Stimulated activated effector memory CD8-positive, alpha-beta T cell treated with anti-CD3 and anti-CD28 coated beads, Interleukin-12 subunit alpha, Interleukin-12 subunit beta, amount 100 ng/mL, for 72 hours (primary cell): ENCODE data around the gene FCAMR.

Source experiments
- ATAC-seq: fragments of 150-1000 bp; cut with Tn5 transposase; 2 replicates; pipeline ENCODE4 v1.10.0; 2021
- DNase-seq, 2 donors: peaks; one replicate each; pipeline ENCODE4 v3.0.0; 2021 to 2022; ENCODE audit warnings: low spot score in 2 of 2
- H3K27ac Mint-ChIP-seq: one replicate; pipeline ENCODE4 v1.8.0; 2022; ENCODE audit warnings: mild to moderate bottlenecking, mixed read lengths
- H3K36me3 Mint-ChIP-seq: one replicate; pipeline ENCODE4 v1.8.0; 2022; ENCODE audit warnings: mild to moderate bottlenecking, mixed read lengths
- H3K4me1 Mint-ChIP-seq: one replicate; pipeline ENCODE4 v1.8.0; 2022; ENCODE audit warnings: mixed read lengths
- H3K4me3 Mint-ChIP-seq: one replicate; pipeline ENCODE4 v1.8.0; 2022; ENCODE audit warnings: mild to moderate bottlenecking, mixed read lengths
- H3K9me3 Mint-ChIP-seq: one replicate; pipeline ENCODE4 v1.8.0; 2022; ENCODE audit warnings: mixed read lengths

The FCAMR gene

DNA sequence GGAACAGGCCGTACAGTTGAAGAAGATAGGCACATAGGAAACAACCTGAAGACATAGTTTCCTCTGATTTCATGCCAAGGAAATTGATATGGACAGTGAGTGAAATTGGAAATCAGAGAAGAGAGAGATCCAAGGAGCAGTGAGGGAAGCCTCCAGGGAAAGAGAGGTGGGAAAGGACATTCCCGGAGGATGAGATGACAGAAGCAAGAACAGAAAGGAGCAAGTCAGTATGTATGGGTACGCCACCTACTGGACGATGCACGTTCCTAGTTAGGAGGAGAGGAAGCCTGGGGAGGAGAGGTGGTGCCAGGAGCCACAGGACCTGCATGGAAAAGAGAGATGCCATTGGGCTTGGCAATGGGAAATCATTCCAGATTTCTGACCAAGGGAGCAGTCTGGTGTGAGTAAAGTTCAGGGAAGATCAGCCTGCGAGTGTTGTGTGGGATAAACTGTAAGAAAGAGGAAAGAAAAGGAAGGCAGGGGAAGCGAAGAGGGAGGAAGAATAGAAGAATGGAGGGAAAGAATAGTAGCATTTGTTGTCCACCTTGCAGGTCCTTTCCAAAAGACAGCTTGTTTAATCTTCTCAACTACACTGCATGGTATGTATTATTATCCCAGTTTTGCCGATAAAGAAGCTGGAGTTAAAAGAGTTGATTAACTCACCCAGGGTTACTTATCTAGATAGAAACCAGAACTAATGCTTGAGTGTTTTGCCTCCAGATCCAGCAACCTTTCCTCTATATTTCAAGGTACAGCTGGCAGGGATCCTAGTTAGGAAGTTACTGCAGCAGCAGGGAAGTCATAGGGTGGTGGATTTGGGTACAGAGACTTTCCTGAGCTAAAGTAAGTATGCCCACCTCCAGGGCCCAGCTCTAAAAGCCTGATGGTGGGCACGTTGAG is 34.9 kb upstream of the FCAMR start:
- no peak overlapping the region for H3K27ac Mint-ChIP-seq
- H3K4me3 Mint-ChIP-seq: no peak overlapping the region
- ATAC-seq (peak; percentile 69), DNase-seq (no peak)
- H3K4me1 Mint-ChIP-seq: peaks cover 7% of the 10 kb centered on the region
- no peaks in the 10 kb centered on the region for H3K36me3 Mint-ChIP-seq
- no peaks in the 10 kb centered on the region for H3K9me3 Mint-ChIP-seq

DNA sequence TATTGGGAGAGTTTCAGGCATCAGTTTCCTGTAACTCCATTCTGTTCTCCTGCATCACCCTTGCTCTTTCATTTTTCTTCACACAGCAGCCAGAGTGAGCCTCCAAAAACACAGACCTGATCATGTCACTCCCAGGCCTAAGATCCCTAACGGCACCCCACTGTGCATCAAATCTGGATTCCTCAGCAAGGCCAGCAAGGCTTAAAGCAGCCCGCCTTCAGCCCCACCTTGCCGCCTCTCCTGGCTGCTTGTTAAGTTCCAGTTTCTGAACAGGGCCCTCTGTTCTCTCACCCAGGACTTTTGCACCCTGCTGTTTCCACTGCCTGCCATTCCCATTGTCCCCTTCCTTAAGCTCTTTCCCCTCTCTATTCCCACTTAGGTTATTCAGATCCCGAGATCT is 33.0 kb upstream of the FCAMR start:
- H3K4me1 Mint-ChIP-seq: peaks cover 7% of the 10 kb centered on the region
- H3K27ac Mint-ChIP-seq: no peak overlapping the region
- DNase-seq: no peak
- no peak for ATAC-seq
- no peaks in the 10 kb centered on the region for H3K9me3 Mint-ChIP-seq
- no peak overlapping the region for H3K4me3 Mint-ChIP-seq
- no peaks in the 10 kb centered on the region for H3K36me3 Mint-ChIP-seq

DNA sequence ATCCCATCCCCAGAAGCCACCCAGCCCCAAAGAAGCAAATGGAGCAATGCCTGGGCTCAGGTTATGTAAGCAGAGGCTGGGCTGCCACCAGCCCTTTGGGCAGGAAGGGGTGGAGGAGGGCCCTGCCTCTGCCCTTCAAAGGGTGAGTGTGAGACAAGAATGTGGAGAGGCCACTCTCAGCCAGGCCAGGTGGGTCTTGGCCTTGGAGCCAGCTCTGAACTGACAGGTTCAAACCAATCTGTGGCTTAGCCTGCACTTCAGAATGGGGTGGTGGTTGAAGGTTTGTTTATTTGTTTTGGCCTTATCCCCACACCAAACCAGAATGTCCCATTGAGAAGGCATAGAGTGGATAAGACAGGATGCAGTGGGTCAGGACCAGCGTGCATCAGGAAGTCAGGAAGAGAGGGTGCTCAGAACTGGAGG is 32.5 kb upstream of the FCAMR start:
- H3K4me1 Mint-ChIP-seq: peaks cover 7% of the 10 kb centered on the region

DNA sequence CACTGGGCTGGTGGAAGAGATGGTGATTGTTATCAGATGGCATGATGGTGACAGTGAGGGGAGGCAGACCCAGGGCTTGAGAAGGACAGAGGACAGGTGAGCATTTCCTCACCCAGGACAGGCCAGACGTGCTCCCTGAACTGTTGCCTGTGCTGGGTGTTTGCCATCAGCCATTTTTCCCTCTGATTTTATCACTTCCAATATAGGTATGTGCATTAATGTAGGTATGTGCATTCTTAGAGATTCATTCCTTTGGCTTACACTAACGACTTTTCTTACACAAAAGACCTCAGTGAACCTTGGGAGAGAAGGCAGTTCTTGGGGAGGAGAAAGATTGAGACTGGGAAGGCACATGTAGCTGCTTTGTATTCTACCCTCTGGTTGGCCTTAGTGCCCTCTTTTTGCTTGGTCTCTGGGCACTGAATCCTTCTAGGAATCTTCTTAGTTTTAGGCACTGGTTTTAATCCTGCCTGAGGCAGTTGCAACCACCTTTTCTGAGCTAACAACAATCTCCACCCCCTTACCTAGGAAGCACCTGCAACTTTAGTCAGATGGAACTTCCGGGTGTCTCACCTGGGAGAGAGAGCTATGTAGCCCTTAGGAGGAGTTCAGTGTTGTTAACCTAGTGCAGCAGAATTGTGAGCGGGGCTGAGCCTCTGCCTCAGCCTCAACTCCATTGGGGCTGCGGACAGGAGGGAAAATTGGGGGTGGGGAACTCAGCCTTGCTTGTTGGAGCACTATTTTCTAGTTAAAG is 31.4 kb upstream of the FCAMR start:
- H3K4me1 Mint-ChIP-seq: peaks cover 7% of the 10 kb centered on the region
- no peak overlapping the region for H3K4me3 Mint-ChIP-seq
- H3K9me3 Mint-ChIP-seq: no peaks in the 10 kb centered on the region
- no peak overlapping the region for H3K27ac Mint-ChIP-seq
- no peaks in the 10 kb centered on the region for H3K36me3 Mint-ChIP-seq
- DNase-seq (no peak), ATAC-seq (no peak)

More for the DNA sequence above, 32.5 kb upstream of the FCAMR start:
- ATAC-seq: no peak
- no peak for DNase-seq
- Mint-ChIP-seq H3K27ac (no peak overlapping the region), H3K4me3 (no peak overlapping the region), H3K36me3 (no peaks in the 10 kb centered on the region), H3K9me3 (no peaks in the 10 kb centered on the region)

DNA sequence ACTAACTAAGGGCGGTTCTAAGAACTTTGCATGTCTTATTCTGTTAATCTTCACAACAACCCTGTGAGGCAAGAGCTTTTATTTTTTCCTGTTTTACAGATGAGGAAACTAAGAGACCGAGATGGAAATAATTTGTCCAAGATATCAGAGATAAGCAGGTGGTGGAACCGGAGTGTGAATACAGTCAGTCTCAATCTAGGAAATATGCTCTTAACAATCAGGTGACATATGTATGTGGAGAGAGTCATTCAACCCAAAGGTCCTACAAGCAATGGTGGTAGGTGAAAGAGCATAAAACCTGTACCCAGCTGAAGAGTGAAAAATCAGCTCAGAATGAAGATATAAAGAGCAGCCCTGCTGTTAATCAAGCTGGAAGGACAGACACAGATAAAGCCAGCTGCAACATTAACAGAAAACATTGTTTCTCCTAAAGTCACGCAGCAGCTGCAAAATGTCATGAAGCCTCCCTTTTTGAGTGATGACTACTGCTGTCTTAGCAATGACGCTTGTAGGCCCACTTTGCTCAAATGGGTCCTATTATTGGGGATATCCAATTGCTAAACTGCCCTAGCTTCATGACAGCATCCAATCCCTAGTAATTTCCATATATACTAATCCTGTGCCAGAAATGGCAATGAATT is 30.5 kb upstream of the FCAMR start:
- no peak overlapping the region for H3K27ac Mint-ChIP-seq
- H3K4me3 Mint-ChIP-seq: no peak overlapping the region
- H3K36me3 Mint-ChIP-seq: no peaks in the 10 kb centered on the region
- DNase-seq (no peak), ATAC-seq (no peak)
- no peaks in the 10 kb centered on the region for H3K9me3 Mint-ChIP-seq
- peaks cover 7% of the 10 kb centered on the region for H3K4me1 Mint-ChIP-seq

DNA sequence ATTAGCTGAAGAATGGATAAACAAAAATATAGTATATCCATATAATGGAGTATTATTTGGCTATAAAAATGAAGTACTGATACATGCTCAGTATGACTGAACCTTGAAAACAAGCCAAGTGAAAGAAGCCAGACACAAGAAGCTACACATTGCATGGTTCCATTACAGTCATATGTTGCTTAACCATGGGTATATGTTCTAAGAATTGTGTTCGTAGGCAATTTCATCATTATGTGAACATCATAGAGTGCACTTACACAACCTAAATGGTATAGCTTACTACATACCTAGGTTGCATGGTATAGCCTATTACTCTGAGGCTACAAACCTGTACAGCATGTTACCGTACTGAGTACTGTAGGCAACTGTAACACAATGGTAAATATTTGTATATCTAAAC is 28.6 kb upstream of the FCAMR start:
- no peaks in the 10 kb centered on the region for H3K9me3 Mint-ChIP-seq
- no peak for ATAC-seq
- no peak overlapping the region for H3K4me3 Mint-ChIP-seq
- H3K4me1 Mint-ChIP-seq: no peaks in the 10 kb centered on the region
- no peak for DNase-seq
- H3K36me3 Mint-ChIP-seq: no peaks in the 10 kb centered on the region
- H3K27ac Mint-ChIP-seq: no peak overlapping the region

DNA sequence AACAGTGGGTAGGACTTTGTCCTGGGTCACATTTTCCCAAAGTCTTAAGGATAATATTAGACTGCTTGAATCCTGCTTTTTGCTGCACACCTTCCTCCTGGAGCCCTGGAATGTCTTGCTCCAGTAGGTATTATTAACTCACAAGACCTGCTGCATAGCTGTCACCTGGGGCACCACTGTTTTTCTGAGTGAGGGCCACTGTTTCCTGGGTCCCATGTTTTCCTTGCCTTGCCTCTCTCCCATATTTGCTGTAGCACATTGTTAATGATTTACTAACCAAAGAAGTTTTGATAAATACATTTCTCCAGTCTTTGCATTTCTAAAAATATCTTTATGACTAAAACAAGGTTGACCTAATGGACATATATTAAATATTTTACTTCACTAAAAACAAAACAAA is 22.5 kb upstream of the FCAMR start:
- no peak for DNase-seq
- H3K4me1 Mint-ChIP-seq: no peaks in the 10 kb centered on the region
- ATAC-seq: no peak
- no peaks in the 10 kb centered on the region for H3K9me3 Mint-ChIP-seq
- H3K36me3 Mint-ChIP-seq: no peaks in the 10 kb centered on the region
- H3K4me3 Mint-ChIP-seq: no peak overlapping the region
- H3K27ac Mint-ChIP-seq: no peak overlapping the region

DNA sequence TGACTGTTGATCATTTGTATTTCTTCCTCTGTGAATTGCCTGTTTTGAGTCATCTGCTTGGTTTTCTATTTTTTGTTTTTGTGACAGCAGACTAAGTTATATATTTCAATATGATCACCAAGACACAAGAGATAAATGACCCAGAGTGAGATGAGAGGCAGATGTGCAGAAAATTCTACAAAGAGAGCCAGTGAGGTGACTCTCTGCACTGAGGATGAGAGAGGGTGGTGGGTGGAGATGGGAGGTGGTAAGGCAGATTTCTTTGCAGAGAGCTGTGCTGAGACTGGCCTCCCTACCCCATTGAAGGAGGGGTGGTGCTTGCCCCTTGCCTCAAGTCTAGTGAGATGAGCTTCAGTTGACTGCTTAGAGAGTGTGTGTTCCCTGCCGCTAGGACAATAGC is 17.6 kb upstream of the FCAMR start:
- no peaks in the 10 kb centered on the region for H3K9me3 Mint-ChIP-seq
- no peak for DNase-seq
- H3K4me1 Mint-ChIP-seq: no peaks in the 10 kb centered on the region

DNA sequence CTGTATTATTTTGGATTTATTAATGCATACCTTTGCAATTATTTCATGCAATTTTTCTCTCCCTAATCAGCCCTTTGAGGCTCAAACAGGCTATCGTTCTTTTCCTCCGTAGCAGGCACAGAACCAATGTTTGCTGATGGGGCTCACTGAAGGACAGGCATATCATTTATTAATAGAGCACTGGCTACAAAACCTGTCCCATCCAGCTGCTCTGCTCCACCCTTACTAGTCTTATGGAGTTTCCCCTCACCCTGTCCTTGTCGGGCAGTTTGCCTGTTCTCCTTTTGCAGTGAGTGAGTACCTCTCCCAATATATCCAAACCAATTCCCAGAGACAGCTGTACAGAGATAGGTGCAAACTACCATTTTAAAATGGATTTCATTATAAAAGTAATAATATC is 16.6 kb upstream of the FCAMR start:
- H3K36me3 Mint-ChIP-seq: no peaks in the 10 kb centered on the region
- no peaks in the 10 kb centered on the region for H3K4me1 Mint-ChIP-seq
- H3K9me3 Mint-ChIP-seq: no peaks in the 10 kb centered on the region

More for the DNA sequence above, 17.6 kb upstream of the FCAMR start:
- no peak for ATAC-seq
- H3K36me3 Mint-ChIP-seq: no peaks in the 10 kb centered on the region
- H3K4me3 Mint-ChIP-seq: no peak overlapping the region
- no peak overlapping the region for H3K27ac Mint-ChIP-seq

DNA sequence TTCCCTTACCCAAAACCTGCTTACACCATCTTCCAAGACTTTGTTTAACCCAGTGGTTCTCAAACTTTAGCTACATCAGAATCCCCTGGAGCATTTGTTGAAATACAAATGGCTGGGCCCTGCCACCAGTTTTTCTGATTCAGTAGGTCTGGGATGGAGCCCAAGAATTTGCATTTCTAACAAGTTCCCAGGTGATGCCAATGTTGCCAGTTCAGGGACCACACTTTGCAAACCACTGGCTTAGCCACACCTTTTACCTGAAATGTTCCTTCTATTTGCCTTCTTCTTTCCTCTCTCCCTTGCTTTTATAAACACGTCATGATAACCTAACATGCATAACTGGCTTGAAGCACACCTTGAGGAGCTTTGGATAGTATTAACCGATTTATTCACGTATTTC is 16.1 kb upstream of the FCAMR start:
- H3K4me1 Mint-ChIP-seq: no peaks in the 10 kb centered on the region
- no peak for DNase-seq
- no peaks in the 10 kb centered on the region for H3K9me3 Mint-ChIP-seq
- no peak overlapping the region for H3K27ac Mint-ChIP-seq
- no peak for ATAC-seq
- H3K4me3 Mint-ChIP-seq: no peak overlapping the region
- H3K36me3 Mint-ChIP-seq: no peaks in the 10 kb centered on the region

More for the DNA sequence above, 16.6 kb upstream of the FCAMR start:
- no peak for ATAC-seq
- H3K4me3 Mint-ChIP-seq: no peak overlapping the region
- no peak for DNase-seq
- no peak overlapping the region for H3K27ac Mint-ChIP-seq

DNA sequence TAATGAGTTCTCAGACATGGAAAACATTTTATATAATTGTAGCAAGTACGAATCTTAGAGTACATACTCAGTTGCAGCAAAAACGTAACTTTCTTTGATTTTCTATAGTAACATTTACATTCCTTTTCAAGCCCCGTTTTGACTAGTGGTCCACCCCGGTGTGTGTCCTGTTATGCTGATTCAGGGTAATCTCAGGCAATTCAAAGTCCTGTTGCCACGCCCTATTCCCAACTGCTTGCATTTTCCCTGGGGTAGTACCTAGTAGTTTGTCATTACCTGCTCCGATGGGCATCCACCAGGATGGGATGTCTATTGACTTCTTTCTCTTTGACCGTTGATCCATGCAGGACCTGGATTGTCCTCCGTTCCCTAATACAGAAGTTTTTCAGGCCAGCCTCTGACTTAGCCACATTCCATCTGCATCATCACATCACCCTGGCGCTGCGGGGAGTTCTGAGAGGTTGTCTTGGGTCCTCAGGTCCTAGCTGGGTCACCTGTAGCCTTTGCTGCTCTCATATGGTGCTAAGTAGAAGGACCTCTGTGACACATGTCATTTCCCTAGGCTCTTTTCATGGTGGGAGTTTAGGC is 15.0 kb upstream of the FCAMR start:
- no peaks in the 10 kb centered on the region for H3K36me3 Mint-ChIP-seq
- ATAC-seq (no peak), DNase-seq (no peak)
- H3K27ac Mint-ChIP-seq: no peak overlapping the region
- no peak overlapping the region for H3K4me3 Mint-ChIP-seq
- H3K9me3 Mint-ChIP-seq: no peaks in the 10 kb centered on the region
- no peaks in the 10 kb centered on the region for H3K4me1 Mint-ChIP-seq

DNA sequence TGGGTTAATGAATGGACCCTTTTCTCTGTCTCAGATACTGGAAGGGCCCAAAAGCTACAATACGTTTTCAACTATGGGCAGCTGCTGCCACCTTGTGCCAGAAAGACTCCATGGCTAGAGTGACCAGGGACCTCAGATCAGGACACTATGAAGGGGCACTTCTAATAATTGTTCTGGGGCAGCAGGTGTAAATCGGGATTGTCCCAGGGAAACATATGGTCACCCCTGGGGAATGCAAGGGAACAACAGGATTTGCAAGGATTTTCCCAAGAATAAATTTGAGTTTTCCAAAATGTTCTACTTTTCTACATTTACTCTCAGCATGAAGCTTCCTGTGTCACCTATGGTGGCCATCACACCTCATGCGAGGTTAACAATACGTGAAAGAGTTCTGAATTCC is 12.0 kb upstream of the FCAMR start:
- no peak overlapping the region for H3K27ac Mint-ChIP-seq

DNA sequence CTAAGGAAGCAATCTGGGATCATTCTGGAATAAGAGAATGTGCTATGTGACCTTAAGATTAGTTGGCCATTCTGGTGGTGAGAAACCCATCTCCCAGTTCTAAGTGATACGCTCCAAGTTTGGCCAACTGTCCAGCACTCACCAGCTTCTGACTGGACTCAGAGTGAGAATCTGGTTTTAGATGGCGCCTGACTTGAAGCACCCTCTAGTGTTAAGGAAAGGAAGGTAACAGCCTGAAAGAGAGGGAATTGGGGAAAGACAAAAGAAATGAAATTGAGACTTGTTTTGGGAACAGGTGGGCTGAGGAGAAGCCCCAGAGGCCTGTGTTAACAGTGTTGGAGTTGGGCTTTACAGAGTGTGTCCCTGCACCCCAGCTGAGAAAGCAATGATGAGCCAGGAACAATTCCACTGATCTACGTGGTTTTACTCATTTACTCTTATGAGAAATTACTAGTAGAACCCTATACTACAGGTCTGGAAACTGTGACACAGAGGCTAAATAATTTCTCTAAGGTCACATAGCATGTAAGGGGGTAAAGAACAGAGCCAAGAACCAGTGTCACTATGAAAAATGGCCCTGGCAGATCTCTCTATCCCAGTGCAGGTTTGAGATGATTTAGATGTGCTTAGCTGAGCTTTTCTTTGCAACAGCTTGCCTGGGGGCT is 9.3 kb upstream of the FCAMR start:
- H3K4me1 Mint-ChIP-seq: no peaks in the 10 kb centered on the region
- H3K4me3 Mint-ChIP-seq: no peak overlapping the region
- DNase-seq (no peak), ATAC-seq (peak; percentile 49)
- no peak overlapping the region for H3K27ac Mint-ChIP-seq
- no peaks in the 10 kb centered on the region for H3K36me3 Mint-ChIP-seq
- H3K9me3 Mint-ChIP-seq: no peaks in the 10 kb centered on the region

More for the DNA sequence above, 12.0 kb upstream of the FCAMR start:
- ATAC-seq (peak; percentile 76), DNase-seq (peak; percentile 34 to 69)
- Mint-ChIP-seq H3K9me3 (no peaks in the 10 kb centered on the region), H3K36me3 (no peaks in the 10 kb centered on the region), H3K4me1 (no peaks in the 10 kb centered on the region), H3K4me3 (no peak overlapping the region)

DNA sequence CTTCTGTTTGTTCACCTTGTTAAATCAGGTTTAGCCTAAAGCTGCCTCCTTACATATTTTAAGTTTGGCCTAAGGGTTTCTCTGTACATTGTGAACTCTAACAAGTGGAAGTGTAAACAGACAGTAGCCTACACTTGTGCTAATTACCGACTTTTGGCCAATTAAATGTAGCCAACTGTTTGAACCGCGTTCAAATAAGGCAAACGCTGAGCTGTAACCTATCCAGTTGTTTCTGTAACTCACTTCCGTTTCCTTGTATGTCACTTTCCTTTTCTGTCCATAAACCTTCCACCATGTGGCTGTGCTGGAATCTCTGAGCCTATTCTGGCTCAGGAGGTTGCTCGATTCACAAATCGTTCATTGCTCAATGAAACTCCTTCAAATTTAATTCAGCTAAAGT is 8.0 kb upstream of the FCAMR start:
- DNase-seq: no peak
- Mint-ChIP-seq H3K9me3 (no peaks in the 10 kb centered on the region), H3K27ac (no peak overlapping the region), H3K4me1 (no peaks in the 10 kb centered on the region), H3K4me3 (no peak overlapping the region), H3K36me3 (no peaks in the 10 kb centered on the region)
- ATAC-seq: no peak

DNA sequence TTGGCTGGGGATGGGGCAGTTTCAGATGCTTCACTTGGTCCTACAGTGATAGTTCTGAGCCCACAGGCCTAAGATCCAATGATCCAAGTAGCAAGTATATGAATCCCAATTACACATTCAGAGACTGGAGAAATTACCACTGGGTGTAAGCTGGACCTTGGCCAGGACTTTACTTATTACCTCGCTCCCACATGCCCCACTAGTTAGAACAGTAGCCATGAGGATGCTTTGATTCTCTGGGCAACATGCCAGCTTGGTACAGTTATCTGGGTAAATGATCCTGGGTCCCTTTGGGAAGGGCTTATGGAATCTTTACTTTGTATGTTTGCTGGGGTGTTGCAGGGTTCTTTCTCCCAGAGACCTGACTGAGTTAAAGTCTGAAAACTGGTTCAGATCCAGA is 5.0 kb upstream of the FCAMR start:
- Mint-ChIP-seq H3K27ac (no peak overlapping the region), H3K36me3 (no peaks in the 10 kb centered on the region), H3K4me1 (no peaks in the 10 kb centered on the region), H3K9me3 (no peaks in the 10 kb centered on the region), H3K4me3 (no peak overlapping the region)
- DNase-seq (no peak), ATAC-seq (no peak)
